ENCODE data around the gene DIP2B.

DNA sequence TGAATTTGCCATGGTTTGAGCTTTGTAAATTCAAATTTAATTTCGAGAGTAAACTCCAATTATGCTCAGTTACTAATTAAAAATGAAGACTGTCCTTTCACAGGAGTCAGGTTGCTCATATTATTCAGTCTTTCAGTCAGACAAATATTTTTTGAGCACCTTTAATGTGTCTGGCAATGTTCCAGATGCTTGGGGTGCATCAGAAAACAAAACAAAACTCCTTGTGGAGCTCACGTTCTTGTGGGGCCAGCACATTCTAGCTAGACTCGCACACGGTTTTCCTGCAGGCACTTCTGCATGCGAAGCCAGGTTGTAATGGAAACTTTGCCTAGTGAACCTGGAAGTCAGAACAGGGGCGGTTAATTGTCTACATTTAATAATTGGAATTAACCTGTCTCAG lies 195.2 kb downstream of the DIP2B start:
- TF ChIP-seq, protein P1, sequence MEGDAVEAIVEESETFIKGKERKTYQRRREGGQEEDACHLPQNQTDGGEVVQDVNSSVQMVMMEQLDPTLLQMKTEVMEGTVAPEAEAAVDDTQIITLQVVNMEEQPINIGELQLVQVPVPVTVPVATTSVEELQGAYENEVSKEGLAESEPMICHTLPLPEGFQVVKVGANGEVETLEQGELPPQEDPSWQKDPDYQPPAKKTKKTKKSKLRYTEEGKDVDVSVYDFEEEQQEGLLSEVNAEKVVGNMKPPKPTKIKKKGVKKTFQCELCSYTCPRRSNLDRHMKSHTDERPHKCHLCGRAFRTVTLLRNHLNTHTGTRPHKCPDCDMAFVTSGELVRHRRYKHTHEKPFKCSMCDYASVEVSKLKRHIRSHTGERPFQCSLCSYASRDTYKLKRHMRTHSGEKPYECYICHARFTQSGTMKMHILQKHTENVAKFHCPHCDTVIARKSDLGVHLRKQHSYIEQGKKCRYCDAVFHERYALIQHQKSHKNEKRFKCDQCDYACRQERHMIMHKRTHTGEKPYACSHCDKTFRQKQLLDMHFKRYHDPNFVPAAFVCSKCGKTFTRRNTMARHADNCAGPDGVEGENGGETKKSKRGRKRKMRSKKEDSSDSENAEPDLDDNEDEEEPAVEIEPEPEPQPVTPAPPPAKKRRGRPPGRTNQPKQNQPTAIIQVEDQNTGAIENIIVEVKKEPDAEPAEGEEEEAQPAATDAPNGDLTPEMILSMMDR (conservative IDR thresholded peaks at IDR 0.05 in 1 of 2, IDR thresholded peaks at IDR 0.05 in 1 of 2; ENCODE audit: low read depth in 1 of 2, low read length in 2 of 2): no peak
- no peak for TF ChIP-seq EZH2 (IDR thresholded peaks at IDR 0.05; ENCODE audit: low read length, missing control alignments)
